Hematopoietic multipotent progenitor cell treated with erythropoietin and hydrocortisone succinate and interleukin-3 and kit ligand, for 4 days (in vitro differentiated cells): Measurements from ENCODE around the gene NSMCE1.

ENCODE experiments used
- DNase-seq: peaks from one replicate; pipeline ENCODE4 v3.0.0-alpha.2; 2015

Gene NSMCE1, protein sequence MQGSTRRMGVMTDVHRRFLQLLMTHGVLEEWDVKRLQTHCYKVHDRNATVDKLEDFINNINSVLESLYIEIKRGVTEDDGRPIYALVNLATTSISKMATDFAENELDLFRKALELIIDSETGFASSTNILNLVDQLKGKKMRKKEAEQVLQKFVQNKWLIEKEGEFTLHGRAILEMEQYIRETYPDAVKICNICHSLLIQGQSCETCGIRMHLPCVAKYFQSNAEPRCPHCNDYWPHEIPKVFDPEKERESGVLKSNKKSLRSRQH

DNA sequence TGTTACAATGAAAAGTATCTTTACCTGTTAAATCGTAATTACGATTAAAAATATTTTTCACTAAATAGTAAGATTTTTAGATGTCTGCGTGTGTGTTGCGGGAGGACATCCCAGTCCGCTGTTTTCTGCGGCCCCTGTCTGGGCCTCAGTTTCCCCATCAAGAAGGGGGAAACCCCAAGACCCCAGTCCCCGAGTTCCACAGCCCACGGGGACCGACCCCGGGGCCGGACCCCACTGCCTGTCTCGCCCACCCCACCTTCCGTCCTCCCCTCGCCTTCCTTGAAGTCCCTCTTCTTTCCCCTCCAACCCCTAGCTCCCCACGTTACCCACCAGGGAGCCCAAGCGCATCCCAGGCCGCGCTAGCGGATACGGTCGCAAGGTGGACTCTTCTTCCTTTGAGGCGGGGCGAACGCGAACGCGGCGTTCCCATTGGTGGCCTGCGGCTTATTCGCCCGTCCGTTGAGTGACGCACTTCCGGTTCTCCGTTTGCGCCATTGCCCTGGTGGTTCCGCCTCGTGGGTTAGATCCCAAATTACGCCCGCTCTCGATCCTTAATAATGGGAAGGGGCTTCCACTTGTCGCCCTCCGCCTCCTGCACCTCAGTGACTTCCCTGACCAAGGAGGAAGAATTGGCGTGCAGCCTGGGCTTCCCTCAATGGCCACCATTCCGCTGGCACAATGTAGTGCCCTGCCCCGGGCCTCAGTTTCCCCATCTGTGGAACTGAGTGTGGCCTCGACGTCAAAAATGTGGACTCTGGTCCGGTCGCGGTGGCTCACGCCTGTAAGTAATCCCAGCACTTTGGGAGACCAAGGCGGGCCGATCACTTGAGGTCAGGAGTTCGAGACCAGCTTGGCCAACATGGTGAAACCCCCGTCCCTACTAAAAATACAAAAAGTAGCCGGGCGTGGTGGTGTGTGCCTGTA, at the start of gene NSMCE1:
NSMCE1 (minus strand) TSS at position 397 of the 924 bp plus-strand sequence. CDS start 11,202 bp downstream, outside the sequence.
- peak; percentile 99 for DNase-seq

DNA sequence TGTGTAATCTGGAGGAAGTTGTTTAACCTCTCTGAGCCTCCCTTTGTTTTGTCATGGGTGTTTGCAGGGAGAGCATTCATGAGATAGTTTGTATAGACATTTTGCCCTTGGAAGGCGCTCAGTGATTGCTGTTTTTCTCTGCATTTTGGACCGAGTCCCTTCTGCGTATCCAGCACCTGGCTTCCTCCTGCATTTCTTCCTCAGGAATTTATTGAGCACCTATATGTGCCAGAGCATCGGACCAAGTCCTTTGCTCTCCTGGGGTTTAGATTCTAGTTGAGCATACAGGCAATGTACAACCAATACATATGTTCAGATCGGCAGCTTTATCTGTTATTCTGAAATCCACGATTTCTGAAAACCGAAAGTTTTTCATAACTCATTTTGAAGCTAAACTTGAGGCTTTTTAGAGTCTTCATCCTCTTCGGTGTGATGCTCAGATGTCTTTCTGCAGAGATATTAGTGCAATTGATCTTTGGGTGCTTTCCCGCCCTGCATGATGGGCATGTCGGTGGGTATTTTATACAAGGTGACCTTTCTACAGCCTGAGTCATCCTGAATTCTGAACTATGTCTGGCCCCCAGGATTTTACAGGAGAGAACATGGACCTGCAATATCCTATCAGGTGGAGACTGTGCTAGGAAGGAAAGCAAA, 49.3 kb upstream of the NSMCE1 start:
- DNase-seq, result no peak

DNA sequence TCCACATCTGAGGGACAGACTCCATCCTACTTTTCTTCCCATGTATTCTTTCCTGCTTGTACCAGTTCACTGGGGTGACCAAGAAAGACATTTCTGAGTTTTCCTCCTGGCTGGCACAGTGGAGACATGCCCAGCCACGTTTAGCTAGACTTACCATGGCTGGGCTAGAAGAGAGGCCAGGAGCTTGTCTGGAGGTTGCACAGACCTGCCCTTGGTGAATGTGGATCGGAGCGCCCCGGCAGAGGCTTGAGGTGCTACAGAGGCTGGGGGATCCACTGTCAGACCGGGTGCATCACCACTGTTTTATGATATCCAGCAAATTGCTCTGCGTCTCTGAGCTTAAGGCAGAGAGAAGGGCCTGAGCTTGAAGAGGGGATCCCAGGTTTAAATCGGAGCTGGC, 48.7 kb upstream of the NSMCE1 start:
- DNase-seq, result no peak

DNA sequence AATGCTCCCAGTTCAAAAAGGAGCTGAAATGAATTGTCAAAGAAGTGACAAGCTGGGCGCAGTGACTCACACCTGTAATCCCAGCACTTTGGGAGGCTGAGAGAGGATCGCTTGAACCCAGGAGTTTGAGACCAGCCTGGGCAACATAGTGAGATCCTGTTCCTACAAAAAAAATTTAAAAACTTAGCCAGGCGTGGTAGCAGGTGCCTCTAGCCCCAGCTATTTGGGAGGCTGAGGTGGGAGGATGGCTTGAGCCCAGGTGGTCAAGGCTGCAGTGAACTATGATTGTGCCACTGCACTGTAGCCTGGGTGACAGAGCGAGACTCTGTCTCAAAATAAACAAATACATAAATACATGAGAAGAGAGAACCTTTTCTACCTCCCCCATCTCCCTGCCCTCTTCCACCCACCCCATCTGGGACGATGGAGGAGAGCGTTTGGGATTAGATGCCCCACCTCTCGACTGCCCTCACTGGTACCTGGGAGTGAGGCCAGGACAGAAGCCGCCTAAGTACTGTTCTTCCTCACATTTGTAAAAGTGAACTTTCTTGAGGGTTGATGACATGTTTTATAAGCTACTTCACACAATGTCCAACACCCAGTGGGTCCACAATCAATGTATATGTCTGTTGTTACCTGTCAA, 47.6 kb upstream of the NSMCE1 start:
- no peak for DNase-seq

DNA sequence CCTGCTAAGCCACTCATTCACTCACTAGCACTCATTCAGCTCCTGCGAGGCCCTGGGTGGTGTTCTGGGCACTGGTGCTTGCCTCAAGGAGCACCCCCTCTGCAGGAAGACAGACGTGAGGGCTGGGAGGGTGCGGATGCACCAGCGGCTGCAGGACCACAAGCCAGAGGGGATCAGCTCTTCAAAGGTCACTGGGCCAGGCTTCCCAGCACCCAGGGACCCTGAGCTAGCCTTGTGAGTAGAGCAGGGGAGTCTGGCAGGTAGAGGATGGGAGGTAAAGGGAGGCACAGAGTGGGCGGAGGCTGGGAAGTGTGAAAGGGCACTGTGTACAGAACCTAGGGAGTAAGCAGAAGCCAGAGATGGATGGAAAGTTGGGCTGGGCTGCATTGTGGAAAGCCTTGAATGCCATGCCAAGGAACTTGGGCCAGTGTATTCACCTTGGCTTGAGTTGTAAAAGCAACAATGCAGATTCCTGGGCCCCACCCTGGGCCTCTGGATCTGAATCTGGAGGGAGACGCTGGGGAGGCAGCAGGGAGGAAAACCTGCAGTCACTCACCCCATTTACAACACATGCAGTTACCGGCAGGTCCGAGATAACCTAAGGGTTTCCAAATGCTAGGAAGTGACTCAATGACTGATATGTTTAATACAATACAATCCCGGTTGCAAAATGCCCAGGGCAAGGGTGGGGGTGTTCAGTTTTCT, 46.9 kb upstream of the NSMCE1 start:
- peak; percentile 64 for DNase-seq

DNA sequence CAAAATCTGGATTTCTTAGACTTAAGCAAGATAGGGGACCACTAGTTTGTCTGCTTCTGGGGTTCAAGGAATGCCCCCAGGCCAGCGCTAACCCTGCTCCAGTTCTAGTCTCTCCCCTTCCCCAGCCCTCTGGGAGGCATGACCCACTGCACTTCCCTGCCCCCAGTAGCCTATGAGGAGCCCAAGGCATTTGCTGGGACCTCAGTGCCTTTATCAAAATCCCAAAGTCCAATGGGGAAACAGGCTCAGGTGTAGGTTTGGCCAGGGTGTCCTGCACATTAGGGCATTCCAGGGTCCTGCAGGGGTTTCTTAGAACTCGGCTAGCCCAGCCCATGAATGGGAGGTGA, 46.4 kb upstream of the NSMCE1 start:
- no peak for DNase-seq

DNA sequence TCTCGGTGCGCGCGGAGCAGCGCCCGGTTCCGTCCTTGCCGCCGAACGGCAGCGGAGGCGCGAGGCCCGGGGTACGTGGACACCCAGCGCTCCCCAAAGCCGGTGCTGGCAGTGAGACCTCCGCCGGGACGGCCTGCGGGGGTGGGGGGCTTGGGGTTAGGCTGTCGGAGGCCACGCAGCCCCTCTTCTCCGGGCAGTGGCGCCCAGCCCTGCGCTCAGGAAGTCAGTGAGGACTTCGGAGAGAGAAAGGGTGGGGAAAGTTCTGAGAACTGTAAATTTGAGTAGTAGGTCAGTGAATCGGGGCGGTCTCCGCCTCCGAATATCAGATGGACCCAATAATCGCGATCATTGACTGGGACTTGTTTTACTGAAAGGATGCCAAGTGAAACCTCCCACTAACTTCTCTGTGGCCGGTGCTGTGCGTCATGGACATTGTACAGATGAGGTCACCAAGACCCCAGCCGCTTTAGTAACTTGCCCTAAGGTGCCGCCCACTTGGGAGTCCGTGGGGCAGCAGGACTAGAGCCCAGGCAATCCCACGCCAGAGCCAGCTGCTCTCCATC, 45.7 kb upstream of the NSMCE1 start:
- DNase-seq, result peak; percentile 76

DNA sequence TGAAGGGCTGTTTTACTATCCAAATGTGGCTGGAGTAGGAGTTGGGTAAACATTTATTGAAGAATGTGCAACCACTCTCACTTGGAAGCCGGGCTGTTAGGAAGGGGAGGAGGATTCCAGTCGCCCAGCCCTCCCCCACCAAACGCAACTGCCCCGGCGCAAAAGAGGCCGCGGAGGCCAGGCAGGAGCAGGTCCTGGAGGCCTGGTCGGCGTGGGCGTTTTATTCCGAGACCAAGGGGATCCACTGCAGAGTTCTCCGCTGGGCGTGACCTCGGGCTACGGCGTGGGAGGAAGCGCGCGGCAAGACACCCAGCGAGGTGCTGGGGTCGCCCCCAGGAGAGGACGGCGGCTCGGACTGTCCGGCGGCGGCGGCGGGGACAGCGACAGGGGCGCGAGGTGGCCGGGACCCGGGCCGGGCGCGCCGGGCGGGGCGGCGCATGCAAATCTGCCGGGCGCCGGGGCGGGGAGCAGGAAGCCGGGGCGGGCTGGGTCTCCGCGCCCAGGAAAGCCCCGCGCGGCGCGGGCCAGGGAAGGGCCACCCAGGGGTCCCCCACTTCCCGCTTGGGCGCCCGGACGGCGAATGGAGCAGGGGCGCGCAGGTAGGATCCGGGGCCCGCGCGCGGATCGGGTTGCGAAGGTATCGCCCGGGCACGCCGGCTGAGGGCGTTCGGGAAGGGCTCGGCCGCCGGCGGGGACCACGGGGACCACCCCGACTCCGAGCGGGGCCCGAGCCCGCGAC, 45.0 kb upstream of the NSMCE1 start, which contains the start of gene IL4R:
IL4R (plus strand) TSS at position 553 of the 739 bp plus-strand sequence. CDS start 26,230 bp downstream, outside the sequence.
- DNase-seq, result peak; percentile 75

DNA sequence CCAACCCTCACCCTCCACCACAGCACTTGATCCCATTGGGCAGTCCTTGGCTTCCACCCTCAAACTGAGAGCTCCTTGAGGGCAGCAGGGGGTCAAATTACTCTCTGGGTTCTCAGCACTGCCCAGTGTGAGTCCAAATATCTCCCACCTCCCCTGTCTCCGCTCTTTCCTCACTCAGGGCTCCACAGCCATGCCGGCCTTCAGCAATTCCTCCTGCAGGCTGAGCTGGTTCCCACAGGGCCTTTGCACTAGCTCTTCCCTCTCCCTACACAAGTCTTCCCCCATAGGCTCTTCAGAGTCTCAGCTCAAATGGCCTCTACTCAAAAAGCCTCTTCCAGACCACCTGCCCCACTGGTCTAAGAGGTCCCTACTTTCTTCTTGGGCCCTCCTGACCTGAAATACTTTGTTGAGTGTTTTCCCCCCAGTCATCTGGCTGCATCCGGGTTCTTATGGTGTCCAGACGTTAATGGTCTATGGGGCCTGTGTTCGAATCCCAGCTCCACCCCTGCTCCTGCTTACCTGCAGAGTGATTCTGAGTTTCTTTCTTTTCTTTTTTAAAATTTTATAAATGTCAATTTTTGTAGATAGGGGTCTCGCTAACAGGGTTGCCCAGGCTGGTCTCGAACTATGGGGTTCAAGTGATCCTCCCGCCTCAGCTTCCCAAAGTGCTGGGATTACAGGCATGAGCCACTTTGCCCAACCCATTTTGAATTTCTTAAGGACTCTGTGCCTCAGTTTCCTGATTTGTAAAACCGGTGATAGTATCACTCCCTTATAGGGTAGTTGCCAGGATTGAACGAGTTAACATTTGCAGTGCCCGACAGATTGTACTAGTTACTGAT, 44.2 kb upstream of the NSMCE1 start:
- DNase-seq, result no peak

DNA sequence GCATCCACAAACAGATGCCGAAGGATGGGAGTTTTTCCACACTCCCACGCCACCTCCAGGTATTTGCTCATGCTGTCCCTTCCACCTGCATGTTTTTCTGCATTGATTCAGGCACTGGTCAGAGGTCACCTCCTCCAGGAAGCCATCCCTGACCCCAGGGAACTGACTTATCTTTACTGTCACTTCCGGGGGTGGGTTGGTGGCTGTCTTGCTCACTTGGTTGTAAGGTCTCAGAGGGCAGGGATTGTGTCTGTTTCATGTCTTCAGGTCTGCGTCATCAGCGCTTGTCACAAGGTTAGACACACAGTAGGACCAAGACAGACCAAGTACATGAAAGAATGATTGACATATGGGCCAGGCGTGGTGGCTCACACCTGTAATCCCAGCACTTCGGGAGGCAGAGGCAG, 43.3 kb upstream of the NSMCE1 start:
- DNase-seq, result no peak

DNA sequence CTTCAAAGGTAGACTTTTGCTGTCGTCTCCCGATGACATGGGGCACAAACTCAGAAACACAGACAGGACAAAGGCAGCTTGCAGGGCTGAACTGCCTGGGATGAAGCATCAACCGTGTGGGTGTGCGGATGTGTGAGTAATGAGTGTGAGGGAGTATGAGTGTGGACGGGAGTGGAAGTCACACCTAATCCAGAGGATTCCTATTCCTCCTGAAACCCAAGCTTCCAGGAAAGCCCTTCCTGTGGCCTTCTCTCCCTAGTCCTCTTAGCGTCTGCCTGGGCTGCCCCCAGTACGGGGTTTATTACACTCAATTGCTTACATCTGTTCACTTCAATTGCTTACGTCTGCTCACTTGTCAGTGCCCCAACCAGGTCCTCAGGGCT, 42.9 kb upstream of the NSMCE1 start:
- DNase-seq, result no peak

DNA sequence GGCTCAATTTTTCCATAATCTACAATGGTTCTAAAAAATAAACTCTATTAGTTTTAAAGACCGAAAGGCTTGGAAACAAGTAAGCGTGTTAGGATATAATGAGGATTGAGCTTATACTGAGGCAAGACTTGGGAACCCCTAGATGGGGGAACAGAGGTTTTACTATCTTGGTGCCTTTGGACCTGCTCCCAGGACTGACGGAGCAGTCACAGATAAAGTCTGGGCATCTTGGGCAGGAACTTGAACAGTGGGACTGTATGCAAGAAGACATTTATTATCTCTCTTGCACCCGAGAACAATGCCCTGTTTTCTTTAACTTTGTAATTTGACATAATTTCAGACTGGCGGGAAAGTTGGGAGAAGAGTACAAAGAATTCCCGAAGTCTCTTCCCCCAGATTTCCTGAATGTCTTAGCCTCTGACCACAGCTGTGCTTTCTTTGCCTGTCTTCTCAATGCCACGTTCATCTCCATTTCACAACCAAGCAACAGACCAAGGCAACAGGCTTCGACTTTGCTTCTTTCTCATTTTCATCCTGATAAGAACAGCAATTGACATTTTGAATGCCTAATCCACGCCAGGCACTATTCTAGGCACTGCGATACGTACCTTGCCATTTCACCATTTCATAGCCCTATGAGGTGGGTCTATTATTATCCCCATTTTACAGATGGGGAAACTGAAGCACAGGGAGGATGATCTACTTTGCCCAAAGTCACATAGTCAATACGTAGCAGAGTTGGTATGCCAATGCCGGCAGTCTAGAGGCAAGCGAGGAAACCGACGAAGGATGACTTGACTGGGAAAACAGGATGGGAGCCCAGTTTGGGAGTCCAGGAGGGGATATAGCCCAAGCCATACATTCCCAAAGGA, 42.2 kb upstream of the NSMCE1 start:
- no peak for DNase-seq

DNA sequence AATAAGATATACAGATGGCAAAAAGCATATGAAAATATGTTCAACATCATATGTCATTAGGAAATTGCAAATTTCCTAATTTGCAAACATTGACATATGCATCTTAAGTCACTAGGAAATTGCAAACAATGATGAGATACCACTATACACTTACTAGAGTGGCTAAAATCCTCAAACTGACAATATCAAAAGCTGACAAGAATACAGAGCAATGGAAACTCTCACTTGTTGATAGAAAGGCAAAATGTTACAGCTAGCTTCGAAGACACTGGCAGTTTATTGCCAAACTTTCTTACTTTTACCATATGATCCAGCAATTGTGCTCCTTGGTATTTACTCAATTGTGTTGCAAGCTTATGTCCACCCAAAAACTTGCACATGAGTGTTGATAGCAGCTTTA, 40.2 kb upstream of the NSMCE1 start:
- DNase-seq, result no peak

DNA sequence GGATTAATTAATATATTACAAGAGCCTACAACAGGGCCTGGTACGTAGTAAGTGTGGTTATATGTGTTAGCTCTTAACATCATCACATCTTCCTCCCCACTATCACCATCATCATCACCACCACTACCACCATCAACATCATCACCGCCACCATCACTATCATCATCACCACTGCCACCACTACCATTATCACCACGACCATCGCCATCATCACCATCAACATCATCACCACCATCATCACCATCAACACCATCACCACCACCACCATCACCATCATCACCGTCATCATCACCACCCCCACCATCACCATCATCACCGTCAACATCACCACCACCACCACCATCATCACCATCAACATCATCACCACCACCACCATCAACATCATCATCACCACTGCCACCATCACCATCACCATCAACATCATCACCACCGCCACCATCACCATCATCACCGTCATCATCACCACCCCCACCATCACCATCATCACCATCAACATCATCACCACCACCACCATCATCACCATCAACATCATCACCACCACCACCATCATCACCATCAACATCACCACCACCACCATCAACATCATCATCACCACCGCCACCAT, 37.4 kb upstream of the NSMCE1 start:
- no peak for DNase-seq

DNA sequence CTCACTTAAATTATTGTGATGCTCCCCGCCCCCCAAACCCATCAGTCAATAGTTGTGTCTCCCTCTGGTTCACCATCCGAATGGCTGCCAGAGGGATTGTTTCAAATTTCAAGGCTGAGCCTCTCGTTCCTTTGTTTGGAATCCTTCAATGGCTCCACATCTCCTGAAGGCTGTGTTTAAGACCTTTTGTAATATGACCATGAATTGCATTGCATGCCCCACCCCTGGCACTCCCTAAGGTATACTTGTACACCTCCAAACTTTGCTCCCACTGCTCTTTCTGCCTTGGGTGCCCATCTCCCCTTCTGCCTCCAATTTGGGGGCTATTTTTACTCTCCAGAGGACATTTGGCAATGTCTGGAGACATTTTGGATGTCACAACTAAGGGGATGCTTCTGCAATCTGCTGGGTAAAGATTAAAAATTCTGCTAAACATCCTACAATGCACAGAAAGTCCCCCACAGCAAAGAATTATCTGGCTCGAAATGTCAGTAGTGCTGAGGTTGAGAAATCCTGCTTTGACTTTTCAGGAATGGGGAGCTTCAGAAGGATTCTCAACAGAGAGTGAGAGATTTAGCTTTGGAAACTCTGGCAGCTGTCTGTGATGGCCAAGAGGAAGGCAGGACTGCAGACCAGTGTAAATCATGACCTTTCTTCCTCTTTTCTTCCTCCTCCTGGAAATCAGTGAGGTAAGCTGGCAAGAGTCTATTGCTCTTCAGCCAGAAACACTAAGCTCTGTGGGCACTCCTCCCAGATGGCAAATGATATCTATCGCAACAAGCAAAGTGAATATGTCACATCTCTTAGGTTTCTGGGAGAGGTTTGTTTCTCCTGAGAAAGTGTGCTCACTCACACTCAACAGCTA, 36.5 kb upstream of the NSMCE1 start:
- DNase-seq, result peak; percentile 45

DNA sequence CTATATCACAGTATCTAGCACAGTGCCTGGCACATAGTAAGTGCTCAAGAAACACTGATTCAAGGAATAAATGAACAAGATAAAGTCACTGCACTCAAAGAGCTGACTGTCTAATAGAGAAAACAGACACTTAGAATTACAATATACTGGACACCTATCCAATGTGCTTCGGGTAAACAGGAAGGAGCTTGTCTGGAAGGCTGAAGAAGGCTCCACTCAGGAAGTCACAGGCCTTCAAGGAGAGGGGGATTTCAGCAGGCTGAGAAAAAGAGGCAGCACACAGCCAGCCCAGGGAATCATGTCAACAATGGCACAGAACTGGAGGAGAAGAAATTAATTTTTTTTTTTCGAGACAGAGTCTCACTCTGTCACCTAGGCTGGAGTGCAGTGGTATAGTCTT, 35.5 kb upstream of the NSMCE1 start:
- no peak for DNase-seq

DNA sequence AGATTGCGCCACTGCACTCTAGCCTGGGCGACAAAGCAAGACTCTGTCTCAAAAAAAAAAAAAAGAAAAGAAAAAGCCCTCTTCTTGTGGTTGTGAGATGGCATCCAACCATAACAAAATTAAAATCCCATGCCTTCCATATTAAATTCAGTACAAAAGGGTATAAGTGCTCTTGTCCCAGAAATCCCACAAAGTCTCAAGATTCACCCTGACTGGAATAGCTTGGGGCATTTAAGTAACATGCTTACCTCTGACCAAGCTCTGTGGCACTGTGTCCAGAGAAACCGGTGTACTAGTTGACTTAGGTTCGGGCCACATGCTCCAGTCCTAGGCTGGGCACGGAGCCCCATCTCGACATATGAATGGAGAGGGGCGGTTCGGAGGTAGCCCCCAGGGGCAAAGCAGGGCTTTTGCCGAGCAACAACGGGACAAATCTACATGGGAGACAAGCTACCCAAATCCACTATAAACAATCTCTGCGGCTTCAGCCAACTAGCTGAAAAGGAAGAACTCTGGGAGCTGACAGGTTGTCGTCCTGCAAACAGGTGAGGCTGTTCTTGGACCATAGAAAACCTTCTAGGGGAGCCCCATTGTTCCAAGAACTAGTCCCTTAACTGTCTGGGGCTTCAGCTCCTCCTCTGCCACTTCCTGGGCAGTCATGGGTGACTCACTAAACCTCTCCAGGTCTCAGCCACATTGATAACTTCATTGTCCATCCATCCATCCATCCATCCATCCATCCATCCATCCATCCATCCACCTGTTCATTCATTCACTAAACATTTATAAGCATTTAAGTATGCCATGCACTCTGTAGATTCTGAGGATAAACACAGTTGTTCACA, 34.9 kb upstream of the NSMCE1 start:
- DNase-seq, result no peak
